Neuronal stem cell (in vitro differentiated cells): ENCODE measurements around the gene NCKIPSD.

Source experiments
- DNase-seq: peaks from one replicate; pipeline ENCODE4 v3.0.0-alpha.2; 2013; ENCODE audit warnings: low spot score
- H2AFZ ChIP-seq: one replicate; pipeline ENCODE4 v1.6.1; 2013; ENCODE audit warnings: mild to moderate bottlenecking, low read length, inconsistent platforms
- H2AK5ac ChIP-seq: 2 replicates; pipeline ENCODE4 v1.6.1; 2013; ENCODE audit warnings: low read depth, mild to moderate bottlenecking, inconsistent platforms, low read length, moderate library complexity, mixed read lengths
- H2BK120ac ChIP-seq: 2 replicates; pipeline ENCODE4 v1.6.1; 2013; ENCODE audit warnings: low read depth, mild to moderate bottlenecking, inconsistent platforms, low read length, moderate library complexity, mixed read lengths
- H2BK12ac ChIP-seq: one replicate; pipeline ENCODE4 v1.6.1; 2013; ENCODE audit warnings: low read length, inconsistent platforms
- H2BK15ac ChIP-seq: 2 replicates; pipeline ENCODE4 v1.6.1; 2013; ENCODE audit warnings: mild to moderate bottlenecking, low read length, inconsistent platforms, mixed read lengths
- H2BK5ac ChIP-seq: one replicate; pipeline ENCODE4 v1.6.1; 2013; ENCODE audit warnings: inconsistent platforms, mild to moderate bottlenecking, low read length, moderate library complexity
- H3K14ac ChIP-seq: one replicate; pipeline ENCODE4 v1.6.1; 2013; ENCODE audit warnings: low read length, inconsistent platforms
- H3K18ac ChIP-seq: 2 replicates; pipeline ENCODE4 v1.6.1; 2013; ENCODE audit warnings: low read length, inconsistent platforms
- H3K23ac ChIP-seq: 2 replicates; pipeline ENCODE4 v1.6.1; 2013; ENCODE audit warnings: low read depth, mild to moderate bottlenecking, mixed read lengths, low read length, inconsistent platforms; ENCODE audit not compliant: poor library complexity
- H3K27ac ChIP-seq: replicated peaks from 3 replicates; pipeline ENCODE4 v1.5.1; 2013; ENCODE audit warnings: low read length, inconsistent platforms
- H3K27me3 ChIP-seq, 3 experiments: 2 replicates each; pipeline ENCODE4 v1.6.1; 2013; ENCODE audit warnings: low read length in 3 of 3, mild to moderate bottlenecking in 2 of 3, inconsistent platforms in 1 of 3, low read depth in 1 of 3, mixed read lengths in 1 of 3, moderate library complexity in 1 of 3; ENCODE audit not compliant: control insufficient read depth in 3 of 3, insufficient read depth in 3 of 3
- H3K36me3 ChIP-seq, 2 donors: replicated peaks in 1 of 2; 2 replicates each; pipeline ENCODE4 v1.6.1; 2013; ENCODE audit warnings: low read length in 2 of 2; ENCODE audit not compliant: control insufficient read depth in 2 of 2, insufficient read depth in 2 of 2
- H3K4ac ChIP-seq: 2 replicates; pipeline ENCODE4 v1.6.1; 2013; ENCODE audit warnings: inconsistent platforms, mild to moderate bottlenecking, low read length, moderate library complexity
- H3K4me1 ChIP-seq, 2 donors: 1 replicate in 1 of 2; 2 replicates in 1 of 2; pipeline ENCODE4 v1.6.1; 2013; ENCODE audit warnings: low read length in 2 of 2, low read depth in 1 of 2; ENCODE audit not compliant: control insufficient read depth in 2 of 2, insufficient read depth in 1 of 2
- H3K4me2 ChIP-seq: one replicate; pipeline ENCODE4 v1.6.1; 2013; ENCODE audit warnings: mild to moderate bottlenecking, low read length, inconsistent platforms; ENCODE audit not compliant: insufficient read depth, poor library complexity, severe bottlenecking
- H3K4me3 ChIP-seq, 2 donors: 2 replicates each; pipeline ENCODE4 v1.5.1; 2013; ENCODE audit warnings: low read length in 2 of 2, mild to moderate bottlenecking in 2 of 2, inconsistent platforms in 1 of 2, moderate library complexity in 1 of 2
- H3K79me1 ChIP-seq: one replicate; pipeline ENCODE4 v1.6.1; 2013; ENCODE audit warnings: low read depth, mild to moderate bottlenecking, inconsistent platforms, low read length, moderate library complexity
- H3K9ac ChIP-seq: one replicate; pipeline ENCODE4 v1.6.1; 2013; ENCODE audit warnings: mild to moderate bottlenecking, low read depth, low read length, inconsistent platforms; ENCODE audit not compliant: poor library complexity
- H3K9me3 ChIP-seq, 2 donors: replicated peaks in 1 of 2; 2 replicates each; pipeline versions ENCODE3 to v1.6.1; 2013; ENCODE audit warnings: low read length in 2 of 2, mild to moderate bottlenecking in 2 of 2, inconsistent platforms in 1 of 2, low read depth in 1 of 2, mixed read lengths in 1 of 2, moderate library complexity in 1 of 2; ENCODE audit not compliant: control insufficient read depth in 2 of 2, insufficient read depth in 1 of 2
- H4K8ac ChIP-seq: one replicate; pipeline ENCODE4 v1.6.1; 2013; ENCODE audit warnings: low read depth, mild to moderate bottlenecking, inconsistent platforms, low read length, moderate library complexity
- H4K91ac ChIP-seq: one replicate; pipeline ENCODE4 v1.6.1; 2013; ENCODE audit warnings: low read length, low read depth, mild to moderate bottlenecking, inconsistent platforms; ENCODE audit not compliant: poor library complexity
- WGBS, 2 donors: extraction: QIAGEN DNeasy Blood & Tissue Kit; methylation state at CpG; one replicate each; pipeline ENCODE4 v1.1.7; 2013; ENCODE audit warnings: missing lambda C conversion rate in 2 of 2, mixed read lengths in 1 of 2; ENCODE audit not compliant: insufficient read length in 2 of 2, insufficient replicate concordance in 1 of 2; ENCODE audit errors: extremely low coverage in 2 of 2; 5-methylcytosine and 5-hydroxymethylcytosine counted together

NCKIPSD gene

GRCh38 chr3:48696601-48697000 lies 10.9 kb upstream of the NCKIPSD start:
- Histone ChIP-seq H2BK15ac (no peak overlapping the region), H3K4ac (no peak overlapping the region), H2BK5ac (no peak overlapping the region), H3K36me3 (peaks cover 32 to 91% of the 10 kb centered on the region in 2 donors), H2BK120ac (no peak overlapping the region), H3K4me2 (no peak overlapping the region), H2AFZ (no peak overlapping the region), H4K8ac (no peak overlapping the region), H3K4me1 (peaks cover 0 to 11% of the 10 kb centered on the region in 2 donors), H3K4me3 (no peak overlapping the region), H2AK5ac (no peak overlapping the region), H3K27me3 (no peaks in the 10 kb centered on the region), H3K79me1 (peaks cover 5% of the 10 kb centered on the region), H3K23ac (no peak overlapping the region), H3K14ac (no peak overlapping the region), H3K9ac (no peak overlapping the region), H3K18ac (no peak overlapping the region), H3K27ac (peak overlapping the region; percentile 8), H2BK12ac (no peak overlapping the region), H4K91ac (no peak overlapping the region), H3K9me3 (peaks cover 0 to 4% of the 10 kb centered on the region in 2 donors)
- no peak for DNase-seq

- Histone ChIP-seq H2BK15ac (no peak overlapping the region), H3K27me3 (no peaks in the 10 kb centered on the region), H3K9ac (no peak overlapping the region), H3K4me1 (peaks cover 0 to 11% of the 10 kb centered on the region in 2 donors), H3K36me3 (peaks cover 32 to 93% of the 10 kb centered on the region in 2 donors), H2BK5ac (no peak overlapping the region), H2AK5ac (no peak overlapping the region), H3K4me3 (no peak overlapping the region), H4K91ac (no peak overlapping the region), H3K18ac (no peak overlapping the region), H3K14ac (no peak overlapping the region), H2BK12ac (no peak overlapping the region), H4K8ac (no peak overlapping the region), H2BK120ac (no peak overlapping the region), H3K9me3 (peaks cover 0 to 4% of the 10 kb centered on the region in 2 donors), H3K27ac (peak overlapping the region; percentile 8), H2AFZ (no peak overlapping the region), H3K4ac (no peak overlapping the region), H3K4me2 (no peak overlapping the region), H3K23ac (no peak overlapping the region), H3K79me1 (peaks cover 5% of the 10 kb centered on the region)
- no CpG with 5 or more reads among the region's 5 CpGs for WGBS, 2 donors
- no peak for DNase-seq
Observed at GRCh38 chr3:48696156-48696555, 10.4 kb upstream of the NCKIPSD start.

- no CpG with 5 or more reads among the region's 9 CpGs for WGBS, 2 donors
- Histone ChIP-seq H4K91ac (no peak overlapping the region), H3K9ac (no peak overlapping the region), H3K9me3 (peaks cover 0 to 4% of the 10 kb centered on the region in 2 donors), H3K4ac (no peak overlapping the region), H3K4me2 (peak overlapping the region; percentile 31), H3K79me1 (peaks cover 5% of the 10 kb centered on the region), H2BK120ac (no peak overlapping the region), H3K4me3 (peak overlapping the region in 1 of 2 donors; percentile 33), H3K18ac (peak overlapping the region; percentile 44), H3K23ac (no peak overlapping the region), H3K36me3 (peaks cover 35 to 93% of the 10 kb centered on the region in 2 donors), H3K4me1 (peaks cover 0 to 10% of the 10 kb centered on the region in 2 donors), H3K14ac (no peak overlapping the region), H3K27me3 (no peaks in the 10 kb centered on the region), H3K27ac (peak overlapping the region; percentile 91), H2AK5ac (no peak overlapping the region), H2AFZ (no peak overlapping the region), H2BK12ac (no peak overlapping the region), H4K8ac (no peak overlapping the region), H2BK15ac (no peak overlapping the region), H2BK5ac (no peak overlapping the region)
- peak; percentile 59 for DNase-seq
Observed at GRCh38 chr3:48695393-48695753, 9.7 kb upstream of the NCKIPSD start.

GRCh38 chr3:48694610-48695392 lies 9.1 kb upstream of the NCKIPSD start:
- Histone ChIP-seq H3K27me3 (no peaks in the 10 kb centered on the region), H3K14ac (no peak overlapping the region), H3K36me3 (peaks cover 35 to 93% of the 10 kb centered on the region in 2 donors), H3K4me3 (peak overlapping the region in 1 of 2 donors; percentile 33), H2AK5ac (peak overlapping the region; percentile 16), H2AFZ (no peak overlapping the region), H3K27ac (peak overlapping the region; percentile 91), H2BK120ac (no peak overlapping the region), H3K79me1 (peaks cover 5% of the 10 kb centered on the region), H3K9me3 (no peaks in the 10 kb centered on the region), H4K91ac (peak overlapping the region; percentile 48), H3K4me2 (no peak overlapping the region), H3K9ac (no peak overlapping the region), H2BK15ac (no peak overlapping the region), H3K18ac (peak overlapping the region; percentile 44), H3K23ac (no peak overlapping the region), H2BK5ac (no peak overlapping the region), H3K4ac (no peak overlapping the region), H4K8ac (no peak overlapping the region), H3K4me1 (peaks cover 0 to 10% of the 10 kb centered on the region in 2 donors), H2BK12ac (peak overlapping the region; percentile 11)
- DNase-seq, result peak; percentile 21
- WGBS, 2 donors, result no CpG with 5 or more reads among the region's 23 CpGs
